ENCODE data around the gene COG2. TPM values are rescaled to one million over a fixed set of nuclear protein-coding genes. Genes with fewer than 3 reads are reported as not detected.
"Not testable (repeated sequence)": the region's sequence is repeated elsewhere in the genome, so short reads cannot be mapped to it uniquely, and the experiment has no call there.

The COG2 gene
- total RNA-seq, 1 donor from 2014 or later: 34.0 TPM

DNA sequence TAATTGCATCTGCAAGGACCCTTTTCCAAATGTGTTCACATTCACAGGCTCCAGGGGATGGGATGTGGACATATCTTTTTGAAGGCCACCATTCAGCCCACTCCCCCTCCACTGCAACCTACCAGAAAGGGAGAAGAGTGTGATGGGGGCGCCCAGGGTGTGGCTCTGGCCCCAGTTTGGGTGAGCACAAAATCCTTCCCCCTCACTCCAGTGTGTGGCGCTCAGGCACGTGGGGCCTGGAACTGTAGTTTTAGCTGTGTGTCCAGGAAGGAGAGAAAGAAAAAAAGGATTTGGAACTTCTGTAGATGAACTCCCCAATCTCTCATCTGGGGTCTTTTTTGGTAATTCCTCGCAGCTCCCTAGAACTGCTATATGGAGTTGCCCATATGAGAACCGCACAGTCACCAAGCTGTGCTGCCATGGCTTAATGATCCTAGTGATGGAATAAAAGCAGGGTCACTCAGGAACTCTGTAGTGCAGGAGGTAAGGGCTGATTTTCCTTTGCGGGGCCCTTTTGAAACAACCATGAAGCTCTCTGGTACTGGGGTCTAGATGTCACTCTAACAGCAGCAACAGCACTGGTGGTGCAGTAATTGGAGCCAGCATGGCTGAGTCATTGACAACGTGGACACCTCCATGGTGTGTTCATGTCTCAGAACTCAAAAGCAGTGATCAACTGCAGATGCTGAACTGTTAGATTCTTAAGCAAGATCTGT is 54.6 kb downstream of the COG2 start:
- no peak for TF ChIP-seq CTCF (conservative IDR thresholded peaks at IDR 0.05)
- no peaks in the 10 kb centered on the region for H3K27me3 Mint-ChIP-seq
- peaks cover 17% of the 10 kb centered on the region for H3K36me3 Mint-ChIP-seq
- no peak overlapping the region for H3K27ac Mint-ChIP-seq
- H3K9me3 Mint-ChIP-seq: no peaks in the 10 kb centered on the region
- H3K4me1 Mint-ChIP-seq (ENCODE audit: unreplicated experiment): peaks cover 8% of the 10 kb centered on the region
- H3K4me3 Mint-ChIP-seq: no peak overlapping the region
- DNase-seq (ENCODE audit: extremely low spot score, unreplicated experiment): no peak

GRCh38 chr1:230698130-230698529 is 55.8 kb downstream of the COG2 start:
- DNase-seq (ENCODE audit: extremely low spot score, unreplicated experiment): no peak
- Mint-ChIP-seq H3K27ac (no peak overlapping the region), H3K4me1 (ENCODE audit: unreplicated experiment) (peaks cover 19% of the 10 kb centered on the region), H3K9me3 (no peaks in the 10 kb centered on the region), H3K36me3 (peaks cover 7% of the 10 kb centered on the region), H3K27me3 (no peaks in the 10 kb centered on the region), H3K4me3 (no peak overlapping the region)
- peak; percentile 16 for TF ChIP-seq CTCF (conservative IDR thresholded peaks at IDR 0.05)

DNA sequence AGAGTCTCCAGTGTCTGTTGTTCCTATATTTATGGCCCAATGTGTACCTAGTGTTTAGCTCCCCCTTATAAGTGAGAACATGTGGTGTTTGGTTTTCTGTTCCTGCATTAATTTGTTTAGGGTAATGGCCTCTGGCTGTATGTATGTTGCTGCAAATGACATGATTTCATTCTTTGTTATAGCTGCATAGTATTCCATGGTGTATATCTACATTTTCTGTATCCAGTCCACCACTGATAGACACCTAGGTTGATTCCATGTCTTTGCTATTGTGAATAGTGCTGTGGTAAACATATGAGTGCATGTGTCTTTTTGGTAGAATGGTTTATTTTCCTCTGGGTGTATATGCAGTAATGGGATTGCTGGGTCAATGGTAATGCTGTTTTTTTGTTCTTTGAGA is 56.7 kb downstream of the COG2 start:
- H3K27ac Mint-ChIP-seq; H3K36me3 Mint-ChIP-seq; H3K9me3 Mint-ChIP-seq; DNase-seq (ENCODE audit: extremely low spot score, unreplicated experiment); H3K27me3 Mint-ChIP-seq; H3K4me3 Mint-ChIP-seq: not testable (repeated sequence)
- H3K4me1 Mint-ChIP-seq (ENCODE audit: unreplicated experiment): peaks cover 17% of the 10 kb centered on the region

DNA sequence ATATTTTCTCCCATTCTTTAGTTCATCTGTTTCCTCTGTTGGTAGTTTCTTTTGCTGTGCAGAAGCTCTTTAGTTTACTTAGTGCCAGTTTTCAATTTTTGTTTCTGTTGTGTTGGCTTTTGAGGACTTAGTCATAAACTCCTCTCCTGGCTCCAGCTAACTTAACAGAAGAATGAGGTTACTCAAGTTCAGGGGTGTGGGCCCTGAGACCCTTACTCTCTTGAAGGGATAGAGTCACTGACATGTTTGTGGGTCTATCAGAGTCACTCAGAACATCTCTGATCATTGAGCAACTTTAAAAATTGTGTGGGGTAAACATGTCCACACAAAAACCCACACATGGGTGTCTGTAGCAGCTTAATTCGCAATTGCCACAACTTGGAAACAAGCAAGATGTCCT is 57.4 kb downstream of the COG2 start:
- no peak overlapping the region for H3K4me3 Mint-ChIP-seq
- TF ChIP-seq CTCF (conservative IDR thresholded peaks at IDR 0.05): no peak
- H3K36me3 Mint-ChIP-seq: no peaks in the 10 kb centered on the region
- no peak overlapping the region for H3K27ac Mint-ChIP-seq
- peaks cover 10% of the 10 kb centered on the region for H3K4me1 Mint-ChIP-seq (ENCODE audit: unreplicated experiment)
- no peaks in the 10 kb centered on the region for H3K27me3 Mint-ChIP-seq
- DNase-seq (ENCODE audit: extremely low spot score, unreplicated experiment): no peak
- no peaks in the 10 kb centered on the region for H3K9me3 Mint-ChIP-seq

GRCh38 chr1:230700132-230700531 is 57.9 kb downstream of the COG2 start:
- no peak for TF ChIP-seq CTCF (conservative IDR thresholded peaks at IDR 0.05)
- peaks cover 10% of the 10 kb centered on the region for H3K4me1 Mint-ChIP-seq (ENCODE audit: unreplicated experiment)

DNA sequence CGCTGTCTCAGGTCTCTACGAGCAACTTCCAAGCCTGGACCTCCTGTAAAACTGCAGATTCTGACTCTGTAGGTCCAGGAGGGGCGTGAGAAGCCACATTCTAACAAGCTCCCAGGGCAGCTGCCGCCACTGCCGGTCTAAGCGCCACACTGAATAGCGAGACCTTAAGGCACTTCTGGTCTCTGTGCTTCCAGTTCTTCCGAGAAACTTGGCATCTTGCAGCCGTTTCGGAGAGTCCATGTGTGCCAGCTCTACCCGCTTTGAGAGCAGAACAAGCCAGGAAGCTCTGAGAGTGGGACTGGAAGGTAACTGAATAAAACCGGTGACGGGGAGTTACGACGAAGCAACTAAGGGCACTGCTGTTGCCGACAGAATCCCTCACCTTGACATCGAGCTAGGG is 59.2 kb downstream of the COG2 start:
- DNase-seq (ENCODE audit: extremely low spot score, unreplicated experiment): no peak
- Mint-ChIP-seq H3K27me3 (no peaks in the 10 kb centered on the region), H3K27ac (no peak overlapping the region), H3K9me3 (no peaks in the 10 kb centered on the region), H3K36me3 (no peaks in the 10 kb centered on the region), H3K4me3 (no peak overlapping the region), H3K4me1 (ENCODE audit: unreplicated experiment) (peaks cover 10% of the 10 kb centered on the region)
- no peak for TF ChIP-seq CTCF (conservative IDR thresholded peaks at IDR 0.05)

More at GRCh38 chr1:230700132-230700531, 57.9 kb downstream of the COG2 start:
- Mint-ChIP-seq H3K27me3 (no peaks in the 10 kb centered on the region), H3K27ac (no peak overlapping the region), H3K4me3 (no peak overlapping the region), H3K9me3 (no peaks in the 10 kb centered on the region), H3K36me3 (no peaks in the 10 kb centered on the region)
- no peak for DNase-seq (ENCODE audit: extremely low spot score, unreplicated experiment)

Measured in type B pancreatic cell (in vitro differentiated cells).